ENCODE measurements around the gene ARHGAP12.

DNA sequence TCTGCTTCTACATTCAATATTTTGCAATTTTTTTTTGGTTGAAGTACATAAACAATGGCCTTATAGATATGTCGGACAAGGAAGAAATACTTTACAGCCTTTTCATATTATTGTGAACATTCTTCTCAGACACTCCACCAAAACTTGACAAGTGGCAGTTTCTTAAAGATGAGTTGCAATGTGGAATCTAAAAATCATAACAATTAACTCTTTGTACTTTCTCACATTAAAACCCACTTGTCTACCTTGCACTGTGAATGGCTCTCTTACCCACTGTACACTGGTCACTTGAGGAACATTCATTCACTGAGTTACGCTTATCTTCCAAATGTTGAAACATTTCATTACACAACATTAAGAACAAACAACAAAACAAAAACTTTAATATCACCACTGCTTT is 44.2 kb downstream of the ARHGAP12 start:
- no peak for TF ChIP-seq EZH2phosphoT487 (IDR thresholded peaks at IDR 0.05; ENCODE audit: insufficient read depth, low read depth)
- no peak for TF ChIP-seq EZH2 (IDR thresholded peaks at IDR 0.05; ENCODE audit: insufficient read depth, poor library complexity, severe bottlenecking)
